ENCODE data around the gene MAD1L1.

The MAD1L1 gene

DNA sequence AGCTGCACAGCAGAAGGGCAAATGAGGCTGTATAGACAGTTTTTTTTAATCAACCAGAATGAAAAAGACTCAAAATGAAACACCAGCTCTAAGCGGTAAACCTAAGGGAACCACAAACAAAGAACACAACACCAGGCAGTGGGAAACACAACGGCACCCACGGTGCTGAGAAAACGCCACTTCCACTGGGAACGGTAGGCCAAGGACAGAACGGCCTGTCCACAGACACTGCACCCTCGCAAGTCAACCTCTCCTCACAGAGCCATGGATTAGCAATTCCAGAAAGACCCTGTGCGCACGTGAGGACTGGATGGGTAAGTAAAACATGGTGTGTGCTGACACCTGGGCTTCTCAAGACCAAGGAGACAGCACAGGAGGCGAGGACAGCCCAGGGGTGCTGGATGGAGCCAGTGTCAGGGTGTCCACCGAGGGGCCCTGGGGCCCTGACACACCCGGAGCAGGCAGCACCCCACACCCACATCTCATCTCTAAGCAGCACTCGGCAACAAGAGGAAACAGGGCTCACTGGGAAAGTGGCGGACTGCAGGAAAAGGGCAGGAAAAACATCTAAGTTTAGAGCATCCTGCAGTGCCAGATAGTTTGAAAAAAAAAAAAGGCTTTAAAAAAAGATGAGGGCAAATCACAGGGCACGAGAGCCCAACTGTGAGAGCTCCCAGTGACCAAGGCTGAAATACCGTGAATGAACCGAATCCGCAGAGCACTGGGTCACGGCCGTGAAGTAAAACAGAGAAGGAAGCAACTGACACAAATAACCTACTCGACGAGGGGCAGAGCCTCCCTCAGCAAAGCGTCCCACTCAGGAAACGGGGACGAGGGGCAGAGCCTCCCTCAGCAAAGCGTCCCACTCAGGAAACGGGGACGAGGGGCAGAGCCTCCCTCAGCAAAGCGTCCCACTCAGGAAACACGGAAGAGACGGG, 120.2 kb downstream of the MAD1L1 start:
- no peak for DNase-seq

DNA sequence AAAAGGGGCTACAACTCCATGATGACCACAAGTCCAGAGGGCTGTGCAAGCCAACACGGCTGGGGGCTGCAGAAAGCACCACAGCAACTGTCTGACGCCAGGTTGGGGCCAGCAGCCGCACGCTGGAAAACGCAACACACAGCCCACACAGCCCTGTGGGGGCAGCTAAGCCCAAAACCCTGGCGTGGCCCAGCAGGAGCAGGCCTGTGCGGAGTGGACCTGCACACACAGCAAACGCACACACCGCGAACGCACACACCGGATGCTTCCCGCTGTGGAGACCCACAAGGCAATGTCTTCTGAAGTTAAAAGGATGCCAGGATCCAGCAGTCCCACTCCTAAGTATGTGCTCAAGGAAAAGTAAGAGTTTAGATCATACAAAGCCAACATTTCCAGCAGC, 121.2 kb downstream of the MAD1L1 start:
- no peak for DNase-seq

DNA sequence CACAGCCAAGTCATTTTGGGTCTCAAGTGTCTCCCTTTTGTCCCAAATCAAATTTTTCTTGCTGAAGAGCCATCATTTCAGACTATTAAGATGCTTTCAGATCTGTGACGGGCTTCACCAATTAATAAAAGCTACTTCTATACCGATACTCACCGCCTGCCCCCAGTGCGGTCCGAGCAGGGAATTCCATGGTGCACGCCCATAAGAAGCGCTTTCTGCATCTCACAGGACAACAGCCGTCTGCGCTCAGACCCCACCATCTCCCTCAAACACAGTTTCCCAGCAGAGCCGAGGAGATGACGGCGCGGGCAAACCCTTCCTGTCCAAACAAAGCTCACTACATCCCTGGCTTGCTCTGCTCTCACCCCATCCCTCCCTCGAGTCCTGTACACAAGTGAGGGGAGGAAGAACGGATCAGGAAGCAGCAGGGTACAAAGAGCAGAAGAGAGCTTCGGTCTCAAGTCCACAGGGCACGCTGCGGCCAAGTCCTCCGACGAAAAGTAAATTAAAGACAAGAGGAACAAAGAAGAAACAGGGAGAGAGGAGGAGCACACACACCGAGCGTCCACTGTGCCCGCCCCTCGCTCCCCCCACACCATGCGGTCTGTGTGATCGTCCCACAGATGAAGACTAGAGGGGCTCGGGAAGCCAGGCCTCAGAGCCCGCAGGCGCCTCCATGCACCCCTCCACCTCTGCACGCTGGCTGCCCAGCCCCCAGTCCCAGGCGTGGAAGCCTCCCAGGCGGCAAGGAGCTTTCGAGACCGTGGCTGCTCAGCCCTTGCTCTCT, 121.9 kb downstream of the MAD1L1 start:
- no peak for DNase-seq

DNA sequence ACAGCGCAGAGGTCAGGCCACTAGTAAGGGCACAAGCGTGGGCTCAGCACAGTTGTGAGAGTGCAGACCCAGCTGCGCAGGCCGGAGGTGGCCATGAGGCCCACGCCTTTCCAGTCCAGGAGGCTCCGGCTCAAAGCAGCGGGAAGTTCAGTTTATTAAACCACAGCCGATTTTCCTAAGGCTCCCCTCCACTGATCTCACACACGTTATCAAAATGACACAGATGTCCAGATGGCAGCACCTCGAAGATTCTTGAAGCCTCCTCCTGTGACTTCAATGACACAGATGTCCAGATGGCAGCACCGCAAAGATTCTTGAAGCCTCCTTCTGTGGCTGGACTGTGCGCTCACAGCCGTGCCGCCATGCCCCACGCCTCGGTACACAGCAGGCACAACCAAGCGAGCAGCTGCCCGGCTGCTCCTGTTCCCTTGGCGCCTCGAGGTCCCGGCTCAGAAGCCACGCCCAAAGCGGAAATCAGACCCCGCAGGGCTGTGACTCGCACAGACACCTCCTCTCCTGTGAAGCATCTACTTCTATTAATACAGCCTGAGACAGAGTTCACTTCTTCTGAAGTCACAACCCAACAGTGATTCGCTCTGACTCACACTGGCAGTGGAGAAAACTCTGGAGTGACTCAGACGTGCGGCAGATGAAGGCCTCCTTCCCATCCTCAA, 122.7 kb downstream of the MAD1L1 start:
- no peak for DNase-seq

DNA sequence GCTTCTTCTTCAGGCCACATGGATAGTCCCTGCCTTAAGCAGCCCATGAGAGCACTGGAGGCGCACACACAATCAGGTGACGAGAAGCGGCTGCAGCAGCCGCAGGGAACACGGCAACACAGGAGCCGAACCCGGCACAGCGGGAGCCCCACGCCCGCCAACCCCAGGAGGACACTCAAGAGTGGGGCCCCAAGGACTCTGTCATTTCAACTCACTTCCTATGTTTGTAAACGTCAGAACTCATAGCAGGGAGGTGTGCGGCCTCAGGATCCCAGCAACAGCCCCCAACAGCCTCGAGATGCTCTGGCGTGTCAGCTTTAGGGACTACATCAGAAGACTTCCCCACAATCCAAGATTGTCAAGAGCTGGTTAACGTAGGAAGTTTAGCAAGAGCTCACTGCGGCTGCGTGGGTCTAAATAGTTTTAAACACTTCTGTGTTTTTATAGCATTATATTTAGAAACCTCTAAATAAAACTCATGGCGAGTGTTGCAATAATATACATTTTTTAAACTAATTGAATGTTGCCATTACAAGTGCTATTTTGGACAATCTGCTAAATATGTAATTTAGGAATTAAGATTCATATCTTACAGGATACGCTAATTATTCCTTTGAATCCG, 123.4 kb downstream of the MAD1L1 start:
- DNase-seq: no peak

DNA sequence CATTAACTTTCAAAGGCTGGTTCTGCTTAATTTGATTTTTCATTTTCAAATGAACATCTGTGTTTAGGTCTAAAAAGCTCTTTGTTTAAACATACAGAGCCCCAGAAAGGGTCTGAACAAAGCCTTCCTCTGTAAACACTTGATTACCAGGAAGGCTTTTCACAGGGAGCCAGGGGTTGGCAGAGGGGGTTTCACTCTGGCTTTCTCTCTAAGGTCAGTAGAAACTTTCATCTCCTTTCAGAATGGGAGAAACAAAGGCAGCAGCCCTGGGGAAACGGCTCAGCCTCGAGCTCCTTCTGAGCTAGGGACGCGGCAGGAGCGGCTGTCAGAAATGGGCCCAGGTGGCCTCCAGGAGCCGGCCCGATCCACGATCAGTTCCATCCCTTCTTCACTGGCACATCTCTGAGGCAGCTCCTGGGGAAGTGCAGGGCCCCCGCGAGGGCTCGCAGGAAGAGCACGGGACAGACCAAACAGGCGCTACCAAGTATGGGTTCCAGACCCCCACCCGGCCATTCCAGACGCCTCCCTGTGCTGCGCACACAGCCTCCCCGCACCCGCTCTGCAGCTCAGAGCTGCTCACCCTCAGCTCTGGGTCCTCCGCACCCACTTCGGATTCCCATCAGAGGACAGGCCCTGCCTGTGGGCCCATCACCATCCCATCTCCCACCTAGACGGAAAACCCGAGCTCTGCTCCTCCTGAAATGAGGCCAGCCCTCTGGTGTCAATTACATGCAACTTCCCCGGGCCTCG, 124.1 kb downstream of the MAD1L1 start:
- DNase-seq: no peak

DNA sequence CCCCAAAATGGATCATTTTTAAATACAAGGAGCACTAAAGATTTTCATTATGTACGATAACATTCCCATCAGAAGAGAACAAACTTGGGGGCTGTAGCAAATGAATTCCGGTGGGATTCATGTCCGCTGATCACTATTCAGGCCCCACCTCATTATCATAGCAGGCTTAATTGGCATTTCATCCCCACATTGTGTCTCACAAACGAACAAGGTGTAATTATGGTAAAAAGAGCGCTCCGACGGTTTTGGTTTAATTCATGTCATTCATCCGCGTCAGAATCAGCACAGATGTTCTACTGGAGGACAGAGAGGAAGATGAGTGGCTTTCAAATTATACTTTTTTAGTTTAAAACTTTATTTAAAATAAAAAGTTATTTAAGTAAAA, 124.7 kb downstream of the MAD1L1 start:
- no peak for DNase-seq

DNA sequence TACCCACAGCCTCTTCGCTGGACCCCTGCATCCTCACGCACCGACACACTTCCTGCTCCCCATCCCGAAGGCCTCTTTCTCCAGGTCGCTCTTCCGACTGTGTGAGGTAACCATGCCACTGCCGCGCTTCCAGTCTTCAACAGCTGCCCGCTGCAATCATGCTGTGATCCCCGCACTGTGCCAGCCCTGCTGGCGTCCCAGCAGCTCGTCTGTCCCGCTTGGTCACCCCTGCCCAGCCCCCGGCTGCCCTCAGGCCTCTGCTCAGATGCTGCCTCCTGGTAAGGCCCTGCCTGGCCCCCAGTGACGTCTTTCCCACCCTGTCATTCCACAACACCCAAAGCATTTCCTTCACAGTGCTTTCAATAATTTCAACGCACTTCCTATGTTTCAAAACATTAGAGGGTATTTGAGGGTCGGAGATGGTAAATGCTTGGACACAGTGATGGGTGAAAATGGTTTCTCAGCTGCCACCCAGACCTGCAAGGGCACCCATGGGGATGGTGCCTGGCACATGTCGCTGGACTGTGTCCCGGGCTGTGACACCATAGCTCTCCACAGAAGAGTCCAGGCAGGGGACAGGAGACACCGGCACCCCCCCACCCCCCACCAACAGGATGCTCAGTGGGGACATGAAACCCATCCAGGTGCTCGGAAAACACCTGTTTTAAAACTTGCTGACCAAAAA, 125.2 kb downstream of the MAD1L1 start:
- DNase-seq: no peak

DNA sequence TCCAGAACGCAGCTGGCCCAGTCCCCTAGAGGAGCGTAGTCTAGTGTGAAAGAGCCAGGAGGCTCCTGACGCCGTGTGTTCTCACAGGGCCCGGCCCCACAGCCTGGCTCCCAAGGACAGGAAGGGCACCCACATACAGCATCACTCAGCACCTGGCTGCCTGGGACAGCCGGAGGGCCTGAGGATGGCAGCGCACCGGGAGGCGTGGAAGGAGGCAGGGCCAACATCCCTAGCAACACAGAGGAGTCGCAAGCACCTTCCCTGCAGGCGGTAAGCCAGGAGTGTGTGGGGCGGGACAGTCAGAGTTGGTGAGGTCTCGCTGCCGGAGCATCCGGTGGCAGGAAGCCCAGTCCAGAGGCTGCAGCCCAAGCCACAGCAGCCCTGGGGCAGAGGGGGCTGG, 125.8 kb downstream of the MAD1L1 start:
- DNase-seq: no peak

DNA sequence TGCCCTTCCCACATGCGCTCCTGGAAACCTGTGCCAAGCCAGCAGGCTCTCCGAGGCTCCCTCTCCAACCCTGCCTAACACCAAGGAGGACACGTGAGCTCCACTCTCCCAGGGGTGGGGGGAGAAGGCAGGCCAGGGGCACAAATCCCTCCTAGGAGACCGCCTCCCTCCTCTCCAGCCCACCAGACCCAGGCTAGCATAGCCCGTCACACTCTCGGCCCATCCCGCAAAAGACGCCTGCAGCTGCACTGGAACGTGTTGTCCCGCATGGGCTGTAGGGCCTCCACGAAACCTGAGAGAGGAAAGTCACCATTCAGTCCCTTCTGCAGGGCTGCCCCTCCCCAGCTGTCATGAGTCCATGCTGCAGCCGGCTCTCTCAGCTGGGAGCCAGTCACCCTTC, 126.3 kb downstream of the MAD1L1 start:
- DNase-seq: no peak

DNA sequence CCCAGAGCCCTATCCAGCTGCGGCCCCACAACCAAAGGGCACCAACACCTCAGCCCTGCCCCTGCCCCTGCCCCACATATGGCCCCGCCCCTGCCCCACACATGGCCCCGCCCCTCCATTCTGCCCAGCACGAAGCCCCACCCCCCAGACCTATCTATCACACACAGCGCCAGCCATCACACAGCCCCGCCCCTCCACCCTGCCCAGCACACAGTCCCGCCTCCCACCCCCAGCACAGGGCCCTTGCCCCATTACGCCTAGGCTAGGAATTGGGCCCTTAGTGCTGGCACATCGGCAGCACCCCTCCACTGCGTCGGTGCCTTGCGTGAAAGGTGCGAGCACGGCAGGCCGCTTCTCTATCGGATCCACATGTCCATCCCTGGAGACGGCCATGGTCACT, 126.8 kb downstream of the MAD1L1 start:
- DNase-seq: no peak

DNA sequence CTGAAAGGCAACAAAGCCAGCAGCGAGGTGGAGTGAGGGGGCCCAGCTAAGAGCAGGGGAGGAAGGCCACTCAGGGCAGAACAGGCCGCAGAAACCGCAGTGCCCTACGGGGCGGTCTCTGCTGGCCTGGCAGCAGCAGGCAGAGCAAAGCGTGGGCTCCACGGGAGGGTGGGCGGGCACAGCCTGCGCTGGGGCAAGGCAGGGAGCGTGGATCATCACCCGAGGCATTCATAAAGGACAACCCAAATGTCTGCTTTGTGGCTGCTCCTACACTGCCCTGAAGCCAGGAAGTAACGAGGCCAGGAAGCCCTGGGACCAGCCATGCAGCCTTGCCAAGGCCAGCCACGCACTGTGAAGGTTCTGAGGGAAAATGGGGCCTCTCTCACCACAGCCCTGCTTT, 127.5 kb downstream of the MAD1L1 start:
- DNase-seq: no peak

DNA sequence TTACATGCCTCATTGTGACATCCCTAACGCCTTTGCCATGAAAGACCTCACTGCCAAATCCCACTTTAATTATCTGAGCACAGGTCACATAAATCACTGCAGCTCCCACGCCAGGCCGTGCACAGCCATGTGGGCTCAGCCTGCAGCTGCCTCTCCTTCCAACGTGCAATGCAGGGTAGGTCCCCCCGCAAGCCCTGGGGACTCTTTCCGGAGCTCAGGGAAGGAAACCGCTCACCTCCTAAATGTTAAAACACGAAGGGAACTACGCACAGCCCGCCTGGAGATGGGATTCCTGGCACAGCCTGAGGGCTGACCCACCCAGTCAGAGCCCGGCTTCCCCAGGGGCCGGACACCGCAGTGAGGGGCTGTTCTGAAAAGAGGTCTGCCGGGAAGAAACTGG, 128.0 kb downstream of the MAD1L1 start:
- DNase-seq: no peak

DNA sequence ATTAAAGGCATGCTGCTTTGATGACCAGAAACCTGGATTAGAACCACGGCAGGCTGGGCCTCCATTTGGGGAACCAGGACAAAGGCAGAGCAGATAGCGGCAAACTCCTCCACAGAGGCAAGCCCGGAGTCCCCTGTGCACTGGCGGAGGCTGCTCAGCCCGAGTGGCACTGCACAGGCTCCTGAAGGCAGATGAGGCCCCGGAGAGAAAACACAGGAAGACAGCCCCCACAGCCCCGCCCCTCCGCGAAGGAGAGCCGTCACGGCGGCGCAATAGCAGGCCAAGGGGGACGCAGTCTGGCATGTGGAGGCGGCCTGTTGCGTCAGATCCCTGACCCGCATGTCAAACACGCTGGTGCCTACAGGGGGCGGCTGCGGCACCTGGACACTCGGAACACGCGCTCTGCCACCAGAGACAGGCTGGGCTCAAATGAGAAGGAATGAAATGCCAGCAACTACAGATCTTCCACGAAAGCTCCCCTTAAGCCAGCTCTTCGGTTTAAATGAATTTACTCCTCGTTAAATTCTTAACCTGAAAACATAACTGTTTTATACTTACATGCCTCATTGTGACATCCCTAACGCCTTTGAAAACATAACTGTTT, 128.5 kb downstream of the MAD1L1 start:
- peak; percentile 44 for DNase-seq

DNA sequence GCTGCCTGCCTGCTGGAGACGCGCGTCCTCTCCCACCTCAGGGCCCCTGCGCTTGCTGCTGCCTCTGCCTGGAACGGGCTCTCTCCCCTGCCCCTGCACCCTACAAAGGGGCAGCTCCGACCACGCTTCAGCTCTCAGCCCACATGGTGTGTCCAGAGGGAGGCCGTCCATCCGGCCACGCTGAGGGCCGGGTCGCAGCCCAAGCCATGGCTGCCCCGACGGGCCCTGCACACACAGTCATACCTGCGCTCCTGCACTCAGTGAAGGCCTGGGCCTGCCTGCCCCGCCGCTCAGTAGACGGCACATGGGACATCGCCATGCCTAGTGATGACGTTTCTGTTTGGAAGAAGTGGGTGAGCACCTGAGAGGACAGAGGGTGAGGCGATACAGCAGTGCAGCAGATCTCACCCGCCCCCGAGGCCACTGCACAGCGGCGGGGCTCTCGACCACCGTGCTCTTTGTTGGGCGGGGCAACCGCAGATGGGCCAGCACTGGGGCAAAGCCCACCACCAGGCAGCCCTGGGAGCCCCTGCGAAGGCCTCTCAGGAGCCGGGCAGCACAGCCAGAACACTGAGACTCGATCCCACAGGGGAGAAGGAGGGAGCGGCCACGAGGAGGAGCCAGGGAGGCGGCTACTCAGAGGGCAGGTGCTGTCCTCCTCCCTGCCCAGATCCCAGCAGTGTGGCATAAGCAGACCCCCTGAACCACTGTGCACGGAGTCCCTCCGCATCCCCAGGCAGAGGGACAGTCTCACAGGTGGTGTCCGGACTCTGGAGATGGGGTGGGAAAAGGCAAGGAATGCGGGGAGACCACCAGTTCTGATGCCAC, 129.5 kb downstream of the MAD1L1 start:
- no peak for DNase-seq

DNA sequence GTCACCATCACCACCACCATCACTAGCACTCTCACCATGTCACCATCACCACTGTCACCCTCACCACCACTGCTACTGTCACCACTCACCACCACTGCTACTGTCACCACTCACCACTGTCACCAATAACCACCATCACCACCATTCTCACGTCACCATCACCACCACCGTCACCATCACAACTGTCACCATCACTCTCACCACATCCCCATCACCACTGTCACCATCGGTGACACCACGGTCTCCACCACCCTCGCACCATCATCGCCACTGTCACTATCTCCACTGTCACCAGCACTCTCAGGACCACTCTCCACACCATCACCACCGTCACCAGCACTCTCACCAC, 130.4 kb downstream of the MAD1L1 start:
- no peak for DNase-seq

DNA sequence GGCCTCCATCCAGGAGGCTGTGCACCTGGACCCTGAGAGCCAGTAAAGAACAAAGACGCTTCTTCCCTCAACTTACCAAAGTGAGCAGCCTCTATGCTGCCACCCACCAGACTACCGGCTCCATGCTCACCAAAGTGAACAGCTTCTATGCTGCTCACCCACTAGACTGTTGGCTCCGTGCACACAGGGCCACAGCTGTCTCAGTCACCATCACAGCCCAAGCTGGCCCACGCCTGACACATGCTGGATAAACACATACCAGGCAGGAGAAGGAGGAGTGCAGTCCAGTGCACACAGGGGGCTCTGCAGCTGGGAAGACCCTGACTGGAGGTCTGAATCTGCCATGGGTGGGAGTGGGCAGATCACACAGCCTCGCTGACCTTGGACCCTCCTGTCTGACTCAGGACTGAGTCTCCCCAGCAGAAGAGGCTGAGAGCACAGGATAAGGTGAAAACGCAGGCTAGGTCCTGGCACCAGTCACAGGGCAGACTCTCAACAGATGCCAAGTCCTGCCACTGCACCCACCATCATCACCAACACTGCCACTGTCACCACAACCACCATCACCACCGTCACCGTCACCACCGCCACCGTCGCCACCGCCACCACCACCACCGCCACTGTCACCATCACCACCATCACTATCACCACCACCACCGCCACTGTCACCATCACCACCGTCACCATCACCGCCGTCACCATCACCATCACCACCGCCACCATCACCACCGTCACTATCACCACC, 130.9 kb downstream of the MAD1L1 start:
- no peak for DNase-seq

DNA sequence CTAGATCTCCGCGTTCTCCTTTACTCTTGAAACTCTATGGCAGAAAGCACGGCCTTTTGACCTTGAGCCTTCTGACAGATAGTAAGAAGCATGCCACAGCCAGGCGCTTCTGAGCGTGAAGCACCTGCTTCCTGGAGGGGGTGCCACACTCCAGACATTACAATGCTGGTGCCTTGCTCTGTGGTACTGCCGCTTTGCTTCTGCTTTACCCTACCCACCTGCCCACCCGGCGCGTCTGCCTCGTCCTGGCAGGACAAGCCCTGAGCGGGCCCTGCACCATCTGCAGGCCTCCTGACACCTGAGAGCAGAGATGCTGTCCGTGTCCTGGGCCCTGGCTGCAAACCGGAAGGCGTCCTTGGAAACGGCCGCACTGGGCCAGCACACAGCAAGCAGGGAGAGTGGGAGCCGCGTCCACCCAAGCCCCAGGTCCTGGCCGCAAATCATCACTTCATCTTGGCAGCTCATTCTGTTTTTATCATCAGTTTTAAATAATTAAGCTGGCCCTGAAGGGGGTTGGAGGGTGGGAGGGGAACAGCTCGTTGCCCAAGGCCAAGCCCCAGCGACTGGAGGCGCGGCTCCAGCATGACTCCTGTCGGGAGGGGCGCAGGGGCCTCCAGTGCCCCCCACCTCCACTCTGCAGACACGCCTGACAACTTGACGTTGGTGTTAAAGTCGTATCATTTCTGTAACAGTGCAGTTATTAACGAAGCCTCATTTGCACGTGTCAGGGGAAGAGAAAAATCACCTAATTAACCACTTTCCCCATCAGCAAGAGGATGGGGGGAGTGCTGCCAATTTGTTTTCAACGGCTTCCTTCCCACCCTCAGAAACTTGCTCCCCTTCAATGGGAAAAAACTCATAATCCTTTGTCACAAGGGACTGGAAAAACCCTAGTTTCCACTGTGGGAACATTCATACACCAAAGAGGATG, 132.2 kb downstream of the MAD1L1 start:
- no peak for DNase-seq

All from SIG-M5 (cell line).